Trophoblast cell (in vitro differentiated cells and primary cell): Measurements from ENCODE around the gene EVC.

Source experiments
- DNase-seq, 2 donors: peaks; one replicate each; pipeline ENCODE4 v3.0.0-alpha.2; 2016
- H2AFZ ChIP-seq: 2 replicates; pipeline ENCODE4 v1.6.1; 2013; ENCODE audit warnings: low read length, moderate library complexity, mild to moderate bottlenecking; ENCODE audit not compliant: insufficient read depth, poor library complexity
- H2AK5ac ChIP-seq: 2 replicates; pipeline ENCODE4 v1.6.1; 2013; ENCODE audit warnings: mild to moderate bottlenecking, low read length
- H2BK120ac ChIP-seq: 2 replicates; pipeline ENCODE4 v1.6.1; 2013; ENCODE audit warnings: low read length, mild to moderate bottlenecking, moderate library complexity; ENCODE audit not compliant: insufficient read depth, poor library complexity
- H2BK12ac ChIP-seq: 2 replicates; pipeline ENCODE4 v1.6.1; 2013; ENCODE audit warnings: mild to moderate bottlenecking, low read length, moderate library complexity
- H2BK5ac ChIP-seq: 2 replicates; pipeline ENCODE4 v1.6.1; 2013; ENCODE audit warnings: low read length, low read depth, moderate library complexity, mild to moderate bottlenecking; ENCODE audit not compliant: poor library complexity
- H3K14ac ChIP-seq: 2 replicates; pipeline ENCODE4 v1.6.1; 2013; ENCODE audit warnings: mild to moderate bottlenecking, low read length
- H3K18ac ChIP-seq: 2 replicates; pipeline ENCODE4 v1.6.1; 2013; ENCODE audit warnings: mild to moderate bottlenecking, low read length
- H3K23ac ChIP-seq: 2 replicates; pipeline ENCODE4 v1.6.1; 2013; ENCODE audit warnings: low read length
- H3K27ac ChIP-seq: 2 replicates; pipeline ENCODE4 v1.5.1; 2013; ENCODE audit warnings: low read depth, mild to moderate bottlenecking, inconsistent platforms, low read length, moderate library complexity
- H3K27me3 ChIP-seq: 2 replicates; pipeline ENCODE4 v1.6.1; 2013; ENCODE audit warnings: inconsistent platforms, mild to moderate bottlenecking, low read length, moderate library complexity; ENCODE audit not compliant: insufficient read depth
- H3K36me3 ChIP-seq, 2 experiments: 1 replicate in 1 of 2; 2 replicates in 1 of 2; pipeline ENCODE4 v1.6.1; 2013; ENCODE audit warnings: low read length in 2 of 2, mild to moderate bottlenecking in 2 of 2, moderate library complexity in 1 of 2; ENCODE audit not compliant: insufficient read depth in 2 of 2, control insufficient read depth in 1 of 2
- H3K4ac ChIP-seq: 2 replicates; pipeline ENCODE4 v1.6.1; 2013; ENCODE audit warnings: low read depth, mild to moderate bottlenecking, low read length, moderate library complexity
- H3K4me1 ChIP-seq, 2 experiments: 1 replicate in 1 of 2; 2 replicates in 1 of 2; pipeline ENCODE4 v1.6.1; 2013; ENCODE audit warnings: low read length in 2 of 2, mild to moderate bottlenecking in 2 of 2, moderate library complexity in 1 of 2; ENCODE audit not compliant: insufficient read depth in 2 of 2, control insufficient read depth in 1 of 2
- H3K4me2 ChIP-seq: 2 replicates; pipeline ENCODE4 v1.6.1; 2013; ENCODE audit warnings: inconsistent platforms, mild to moderate bottlenecking, low read length, moderate library complexity
- H3K4me3 ChIP-seq: 2 replicates; pipeline ENCODE4 v1.5.1; 2013; ENCODE audit warnings: mild to moderate bottlenecking, low read depth, low read length, inconsistent platforms
- H3K79me1 ChIP-seq: one replicate; pipeline ENCODE4 v1.6.1; 2013; ENCODE audit warnings: low read length
- H3K79me2 ChIP-seq: 2 replicates; pipeline ENCODE4 v1.6.1; 2013; ENCODE audit warnings: low read length, mild to moderate bottlenecking; ENCODE audit not compliant: control insufficient read depth, insufficient read depth, poor library complexity
- H3K9ac ChIP-seq: 2 replicates; pipeline ENCODE4 v1.6.1; 2013; ENCODE audit warnings: mild to moderate bottlenecking, low read length
- H3K9me3 ChIP-seq: 2 replicates; pipeline ENCODE4 v1.6.1; 2013; ENCODE audit warnings: low read depth, mild to moderate bottlenecking, control low read depth, inconsistent platforms, low read length; ENCODE audit not compliant: insufficient read depth
- H4K12ac ChIP-seq: 2 replicates; pipeline ENCODE4 v1.6.1; 2013; ENCODE audit warnings: low read depth, mild to moderate bottlenecking, low read length, moderate library complexity
- H4K8ac ChIP-seq: 2 replicates; pipeline ENCODE4 v1.6.1; 2013; ENCODE audit warnings: low read depth, mild to moderate bottlenecking, low read length, moderate library complexity
- H4K91ac ChIP-seq: one replicate; pipeline ENCODE4 v1.6.1; 2013; ENCODE audit warnings: low read depth, mild to moderate bottlenecking, low read length, moderate library complexity
- WGBS: extraction: QIAGEN DNeasy Blood & Tissue Kit; methylation state at CpG from one replicate; pipeline ENCODE4 v1.1.7; 2013; ENCODE audit warnings: missing lambda C conversion rate; ENCODE audit not compliant: insufficient read length, insufficient coverage; ENCODE audit errors: extremely low coverage; 5-methylcytosine and 5-hydroxymethylcytosine counted together

Gene EVC

DNA sequence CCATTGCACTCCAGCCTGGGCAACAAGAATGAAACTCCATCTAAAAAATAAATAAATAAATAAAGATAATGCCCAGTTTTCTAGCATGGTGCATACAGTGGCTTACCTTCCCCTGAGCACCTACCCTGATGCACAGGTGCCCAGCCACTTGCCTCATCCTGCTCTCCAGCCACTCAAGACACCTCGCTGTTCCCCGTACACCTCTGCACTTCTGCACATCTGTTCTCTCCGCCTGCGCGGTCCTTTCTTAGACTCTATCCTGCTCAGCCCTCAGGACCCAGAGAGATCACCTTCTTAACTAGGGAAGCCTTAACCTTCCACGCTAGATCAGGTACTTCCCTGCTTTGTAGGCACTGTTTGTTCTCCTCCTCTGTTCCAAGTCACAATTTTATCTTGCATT is 2.9 kb downstream of the EVC start:
- H3K14ac ChIP-seq = no peak overlapping the region
- H3K9me3 ChIP-seq = no peaks in the 10 kb centered on the region
- H2BK12ac ChIP-seq = no peak overlapping the region
- H3K4me1 ChIP-seq = peaks cover 6 to 14% of the 10 kb centered on the region in 2 experiments
- H3K18ac ChIP-seq = no peak overlapping the region
- H3K36me3 ChIP-seq = no peaks in the 10 kb centered on the region
- no peak overlapping the region for H4K8ac ChIP-seq
- H3K4me2 ChIP-seq = no peak overlapping the region
- WGBS = no CpG with 5 or more reads among the region's 6 CpGs
- no peak overlapping the region for H2BK120ac ChIP-seq
- no peak overlapping the region for H3K27ac ChIP-seq
- no peaks in the 10 kb centered on the region for H3K79me2 ChIP-seq
- no peak overlapping the region for H2AK5ac ChIP-seq
- no peak overlapping the region for H4K12ac ChIP-seq
- H3K9ac ChIP-seq = no peak overlapping the region
- H3K4ac ChIP-seq = no peak overlapping the region
- no peak overlapping the region for H3K4me3 ChIP-seq
- no peak overlapping the region for H4K91ac ChIP-seq
- no peak overlapping the region for H3K23ac ChIP-seq
- peaks cover 1% of the 10 kb centered on the region for H3K79me1 ChIP-seq
- DNase-seq = no peak
- no peak overlapping the region for H2BK5ac ChIP-seq
- no peaks in the 10 kb centered on the region for H3K27me3 ChIP-seq
- H2AFZ ChIP-seq = no peak overlapping the region

- no peaks in the 10 kb centered on the region for H3K9me3 ChIP-seq
- H2BK5ac ChIP-seq = no peak overlapping the region
- no peak overlapping the region for H2BK12ac ChIP-seq
- no peak overlapping the region for H3K14ac ChIP-seq
- no peak overlapping the region for H4K12ac ChIP-seq
- H3K9ac ChIP-seq = no peak overlapping the region
- H3K4ac ChIP-seq = no peak overlapping the region
- H3K4me2 ChIP-seq = no peak overlapping the region
- H3K4me3 ChIP-seq = no peak overlapping the region
- no peak overlapping the region for H2AK5ac ChIP-seq
- no peak overlapping the region for H4K91ac ChIP-seq
- peaks cover 5 to 6% of the 10 kb centered on the region in 2 experiments for H3K36me3 ChIP-seq
- H3K79me1 ChIP-seq = no peaks in the 10 kb centered on the region
- H2AFZ ChIP-seq = no peak overlapping the region
- DNase-seq = no peak
- WGBS = no CpG with 5 or more reads among the region's 2 CpGs
- H4K8ac ChIP-seq = no peak overlapping the region
- H3K23ac ChIP-seq = no peak overlapping the region
- peaks cover 6 to 11% of the 10 kb centered on the region in 2 experiments for H3K4me1 ChIP-seq
- H3K27ac ChIP-seq = no peak overlapping the region
- H3K18ac ChIP-seq = no peak overlapping the region
- no peaks in the 10 kb centered on the region for H3K79me2 ChIP-seq
- no peaks in the 10 kb centered on the region for H3K27me3 ChIP-seq
- H2BK120ac ChIP-seq = no peak overlapping the region
Observed at GRCh38 chr4:5715357-5715756, 4.4 kb downstream of the EVC start.

- H3K9ac ChIP-seq = no peak overlapping the region
- H3K27me3 ChIP-seq = no peaks in the 10 kb centered on the region
- peaks cover 6 to 7% of the 10 kb centered on the region in 2 experiments for H3K36me3 ChIP-seq
- DNase-seq = no peak
- H3K4me2 ChIP-seq = no peak overlapping the region
- no peaks in the 10 kb centered on the region for H3K9me3 ChIP-seq
- H2AK5ac ChIP-seq = no peak overlapping the region
- H2BK120ac ChIP-seq = no peak overlapping the region
- no peak overlapping the region for H3K4me3 ChIP-seq
- H3K79me2 ChIP-seq = no peaks in the 10 kb centered on the region
- WGBS = no CpG with 5 or more reads among the region's 2 CpGs
- H3K27ac ChIP-seq = no peak overlapping the region
- no peak overlapping the region for H2BK5ac ChIP-seq
- H3K4ac ChIP-seq = no peak overlapping the region
- H3K18ac ChIP-seq = no peak overlapping the region
- H3K14ac ChIP-seq = no peak overlapping the region
- no peak overlapping the region for H2AFZ ChIP-seq
- H4K91ac ChIP-seq = no peak overlapping the region
- peaks cover 4 to 7% of the 10 kb centered on the region in 2 experiments for H3K4me1 ChIP-seq
- H3K23ac ChIP-seq = no peak overlapping the region
- no peak overlapping the region for H2BK12ac ChIP-seq
- H4K8ac ChIP-seq = no peak overlapping the region
- H4K12ac ChIP-seq = no peak overlapping the region
- no peaks in the 10 kb centered on the region for H3K79me1 ChIP-seq
Observed at GRCh38 chr4:5716391-5716790, 5.4 kb downstream of the EVC start.

GRCh38 chr4:5717449-5718158 is 6.6 kb downstream of the EVC start:
- no peak overlapping the region for H3K4me2 ChIP-seq
- DNase-seq = no peak
- H4K12ac ChIP-seq = no peak overlapping the region
- H2AFZ ChIP-seq = no peak overlapping the region
- no peak overlapping the region for H2BK5ac ChIP-seq
- no peak overlapping the region for H3K4ac ChIP-seq
- no peak overlapping the region for H4K8ac ChIP-seq
- WGBS = no CpG with 5 or more reads among the region's 4 CpGs
- H3K9me3 ChIP-seq = no peaks in the 10 kb centered on the region
- H3K79me2 ChIP-seq = no peaks in the 10 kb centered on the region
- H3K23ac ChIP-seq = no peak overlapping the region
- H3K27ac ChIP-seq = no peak overlapping the region
- H3K4me3 ChIP-seq = no peak overlapping the region
- no peak overlapping the region for H3K14ac ChIP-seq
- H3K36me3 ChIP-seq = peaks cover 7 to 9% of the 10 kb centered on the region in 2 experiments
- no peaks in the 10 kb centered on the region for H3K79me1 ChIP-seq
- no peak overlapping the region for H3K9ac ChIP-seq
- H2BK120ac ChIP-seq = no peak overlapping the region
- H3K18ac ChIP-seq = no peak overlapping the region
- H3K27me3 ChIP-seq = no peaks in the 10 kb centered on the region
- H2AK5ac ChIP-seq = no peak overlapping the region
- H2BK12ac ChIP-seq = no peak overlapping the region
- H3K4me1 ChIP-seq = no peaks in the 10 kb centered on the region
- H4K91ac ChIP-seq = no peak overlapping the region
